ENCODE results near the gene CLASP1.

The CLASP1 gene

DNA sequence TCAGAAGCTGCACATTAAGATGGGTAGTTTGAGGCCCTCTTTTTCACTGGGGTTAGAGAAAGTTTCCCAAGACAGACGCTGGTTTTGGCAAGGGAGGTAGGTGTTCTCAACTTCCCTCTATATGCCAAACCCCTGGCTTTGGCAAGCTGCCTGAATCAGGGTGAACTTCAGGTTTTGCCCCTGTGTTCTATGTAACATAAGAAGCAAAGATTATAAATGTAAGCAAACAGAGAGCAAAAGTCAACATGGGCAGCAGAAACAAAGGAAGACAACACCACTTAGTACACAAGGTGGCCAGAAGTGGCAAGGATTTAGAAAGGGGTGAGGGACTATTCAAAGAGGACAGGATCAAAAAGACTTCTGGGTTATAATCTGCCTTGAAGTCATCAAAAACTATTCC, 293.8 kb downstream of the CLASP1 start:
- ChIA-PET POLR2A (interaction anchor here (0.7 kb wide), 1 partner anchor 99 kb away, joined by 3 read pairs; no protein-coding TSS in a partner anchor), CTCF (interaction anchor here (0.6 to 8.3 kb wide), 18 partner anchors 7 to 284 kb away, joined by 3 to 96 read pairs (median 4); no protein-coding TSS in a partner anchor)
- Histone ChIP-seq H3K4me1 (ENCODE audit: control extremely low read depth in 1 of 4, control insufficient read depth in 4 of 4, insufficient read depth in 4 of 4, low read length in 3 of 4) (no peaks in the 10 kb centered on the region), H3K27ac (ENCODE audit: insufficient read depth in 1 of 2, low read depth in 1 of 2, low read length in 2 of 2, poor library complexity in 1 of 2, severe bottlenecking in 2 of 2) (no peak overlapping the region), H3K27me3 (replicated peaks in 2 of 5; ENCODE audit: control insufficient read depth in 4 of 5, insufficient read depth in 5 of 5, low read length in 4 of 5) (no peaks in the 10 kb centered on the region), H3K9me3 (ENCODE audit: control extremely low read depth in 1 of 5, control insufficient read depth in 4 of 5, insufficient read depth in 2 of 5, low read depth in 1 of 5, low read length in 4 of 5) (no peaks in the 10 kb centered on the region), H3K36me3 (ENCODE audit: control insufficient read depth in 4 of 4, insufficient read depth in 4 of 4, low read length in 3 of 4) (peaks cover 8 to 65% (median 43%) of the 10 kb centered on the region in 4 experiments), H3K4me3 (ENCODE audit: control insufficient read depth in 1 of 7, extremely low read depth in 1 of 7, insufficient read depth in 4 of 7, low read depth in 2 of 7, low read length in 6 of 7) (no peak overlapping the region)
- WGBS (ENCODE audit: insufficient coverage), result no CpG with 5 or more reads among the region's 1 CpG
- DNase-seq, result peak in 2 of 3 donors; percentile 5 to 9

DNA sequence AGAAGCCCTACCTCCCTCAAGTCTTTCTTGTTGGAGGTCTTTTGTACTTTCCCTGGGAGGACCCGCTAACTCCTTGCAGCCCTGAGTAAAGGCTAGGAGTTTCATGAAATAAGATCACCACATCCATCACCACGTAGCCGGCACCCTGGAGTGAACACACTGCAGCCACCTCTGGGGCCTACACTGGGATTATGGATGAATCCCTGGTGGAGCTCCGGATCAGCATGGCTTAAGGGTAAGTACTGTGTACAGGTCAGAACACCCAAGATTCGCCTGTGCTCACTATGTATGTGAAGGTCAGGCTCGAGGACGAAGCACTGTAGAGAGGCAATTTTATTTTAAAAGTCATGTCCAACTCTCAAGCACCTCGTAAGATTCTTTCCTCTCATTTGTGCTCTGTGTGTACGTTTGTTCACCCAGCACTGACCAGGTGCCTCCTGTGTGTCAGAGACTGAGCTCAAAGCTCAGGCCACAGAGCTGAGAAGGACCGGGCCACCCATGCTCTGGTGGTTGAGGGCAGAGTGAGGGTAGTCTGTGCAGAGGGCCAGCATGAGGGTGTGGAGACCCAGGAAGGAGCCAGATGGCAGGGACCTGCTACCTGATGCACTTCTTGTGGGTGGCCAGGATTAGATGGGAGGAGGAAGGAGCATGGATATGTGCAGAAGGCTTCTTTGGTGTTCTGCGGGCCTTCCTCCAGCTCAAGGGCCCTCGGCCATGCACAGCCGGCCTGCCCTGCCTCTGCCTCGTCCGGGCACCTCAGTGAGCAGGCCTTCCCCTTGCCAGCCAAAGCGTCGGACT, 297.5 kb downstream of the CLASP1 start:
- WGBS (ENCODE audit: insufficient coverage), result 95% methylated on average over 15 of the region's 17 CpGs
- Histone ChIP-seq H3K4me3 (ENCODE audit: control insufficient read depth in 1 of 7, extremely low read depth in 1 of 7, insufficient read depth in 4 of 7, low read depth in 2 of 7, low read length in 6 of 7) (no peak overlapping the region), H3K36me3 (ENCODE audit: control insufficient read depth in 4 of 4, insufficient read depth in 4 of 4, low read length in 3 of 4) (peaks cover 18 to 82% (median 60%) of the 10 kb centered on the region in 4 experiments), H3K27me3 (replicated peaks in 2 of 5; ENCODE audit: control insufficient read depth in 4 of 5, insufficient read depth in 5 of 5, low read length in 4 of 5) (no peaks in the 10 kb centered on the region), H3K27ac (ENCODE audit: insufficient read depth in 1 of 2, low read depth in 1 of 2, low read length in 2 of 2, poor library complexity in 1 of 2, severe bottlenecking in 2 of 2) (no peak overlapping the region), H3K4me1 (ENCODE audit: control extremely low read depth in 1 of 4, control insufficient read depth in 4 of 4, insufficient read depth in 4 of 4, low read length in 3 of 4) (no peaks in the 10 kb centered on the region), H3K9me3 (ENCODE audit: control extremely low read depth in 1 of 5, control insufficient read depth in 4 of 5, insufficient read depth in 2 of 5, low read depth in 1 of 5, low read length in 4 of 5) (no peaks in the 10 kb centered on the region)
- ChIA-PET POLR2A (interaction anchor here (0.5 kb wide), 1 partner anchor 272 kb away, joined by 3 read pairs; no protein-coding TSS in a partner anchor), CTCF (interaction anchor here (1.2 to 8.1 kb wide), 4 partner anchors 10 to 266 kb away, joined by 3 to 57 read pairs (median 6); no protein-coding TSS in a partner anchor)
- DNase-seq, result no peak

- ChIA-PET CTCF (interaction anchor here (1.2 to 8.1 kb wide), 3 partner anchors 222 to 265 kb away, joined by 3 to 57 read pairs (median 6); no protein-coding TSS in a partner anchor), POLR2A (no interaction called here)
- H3K36me3 ChIP-seq (ENCODE audit: control insufficient read depth in 4 of 4, insufficient read depth in 4 of 4, low read length in 3 of 4), result peaks cover 20 to 88% (median 65%) of the 10 kb centered on the region in 4 experiments
- DNase-seq, result no peak
- no peaks in the 10 kb centered on the region for H3K4me1 ChIP-seq (ENCODE audit: control extremely low read depth in 1 of 4, control insufficient read depth in 4 of 4, insufficient read depth in 4 of 4, low read length in 3 of 4)
- H3K9me3 ChIP-seq (ENCODE audit: control extremely low read depth in 1 of 5, control insufficient read depth in 4 of 5, insufficient read depth in 2 of 5, low read depth in 1 of 5, low read length in 4 of 5), result no peaks in the 10 kb centered on the region
- H3K27me3 ChIP-seq (replicated peaks in 2 of 5; ENCODE audit: control insufficient read depth in 4 of 5, insufficient read depth in 5 of 5, low read length in 4 of 5), result no peaks in the 10 kb centered on the region
- H3K27ac ChIP-seq (ENCODE audit: insufficient read depth in 1 of 2, low read depth in 1 of 2, low read length in 2 of 2, poor library complexity in 1 of 2, severe bottlenecking in 2 of 2), result no peak overlapping the region
- 92% methylated on average over 5 of the region's 6 CpGs for WGBS (ENCODE audit: insufficient coverage)
- no peak overlapping the region for H3K4me3 ChIP-seq (ENCODE audit: control insufficient read depth in 1 of 7, extremely low read depth in 1 of 7, insufficient read depth in 4 of 7, low read depth in 2 of 7, low read length in 6 of 7)
Observed at GRCh38 chr2:121350890-121351289, 298.4 kb downstream of the CLASP1 start.

DNA sequence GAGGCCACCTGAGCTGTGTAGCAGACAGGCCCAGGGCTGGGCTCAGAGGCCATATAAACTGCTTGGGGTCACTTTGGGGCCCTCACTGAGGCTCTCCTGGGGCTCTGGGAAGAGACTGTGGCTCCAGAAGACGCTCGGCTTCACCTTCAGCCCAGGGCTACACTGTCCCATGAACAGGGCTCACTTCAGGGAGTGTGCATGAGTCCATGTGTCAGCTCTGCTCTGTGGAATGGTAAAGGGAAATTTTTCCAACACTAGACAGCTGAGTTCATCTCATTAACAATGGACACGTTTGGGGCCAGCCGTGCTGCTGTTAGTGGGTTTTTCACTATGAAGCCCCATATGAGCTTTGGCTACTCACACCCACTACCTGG, 298.9 kb downstream of the CLASP1 start:
- Histone ChIP-seq H3K4me1 (ENCODE audit: control extremely low read depth in 1 of 4, control insufficient read depth in 4 of 4, insufficient read depth in 4 of 4, low read length in 3 of 4) (no peaks in the 10 kb centered on the region), H3K27me3 (replicated peaks in 2 of 5; ENCODE audit: control insufficient read depth in 4 of 5, insufficient read depth in 5 of 5, low read length in 4 of 5) (no peaks in the 10 kb centered on the region), H3K36me3 (ENCODE audit: control insufficient read depth in 4 of 4, insufficient read depth in 4 of 4, low read length in 3 of 4) (peaks cover 20 to 92% (median 66%) of the 10 kb centered on the region in 4 experiments), H3K4me3 (ENCODE audit: control insufficient read depth in 1 of 7, extremely low read depth in 1 of 7, insufficient read depth in 4 of 7, low read depth in 2 of 7, low read length in 6 of 7) (no peak overlapping the region), H3K9me3 (ENCODE audit: control extremely low read depth in 1 of 5, control insufficient read depth in 4 of 5, insufficient read depth in 2 of 5, low read depth in 1 of 5, low read length in 4 of 5) (no peaks in the 10 kb centered on the region), H3K27ac (ENCODE audit: insufficient read depth in 1 of 2, low read depth in 1 of 2, low read length in 2 of 2, poor library complexity in 1 of 2, severe bottlenecking in 2 of 2) (no peak overlapping the region)
- WGBS (ENCODE audit: insufficient coverage), result 100% methylated on average over 4 of the region's 4 CpGs
- CTCF ChIA-PET, result interaction anchor here (1.5 to 2.3 kb wide), 2 partner anchors 9 to 265 kb away, joined by 4 to 6 read pairs; no protein-coding TSS in a partner anchor
- no peak for DNase-seq
- POLR2A ChIA-PET, result no interaction called here

- Histone ChIP-seq H3K27me3 (replicated peaks in 2 of 5; ENCODE audit: control insufficient read depth in 4 of 5, insufficient read depth in 5 of 5, low read length in 4 of 5) (no peaks in the 10 kb centered on the region), H3K4me1 (ENCODE audit: control extremely low read depth in 1 of 4, control insufficient read depth in 4 of 4, insufficient read depth in 4 of 4, low read length in 3 of 4) (no peaks in the 10 kb centered on the region), H3K36me3 (ENCODE audit: control insufficient read depth in 4 of 4, insufficient read depth in 4 of 4, low read length in 3 of 4) (peaks cover 20 to 96% (median 68%) of the 10 kb centered on the region in 4 experiments), H3K9me3 (ENCODE audit: control extremely low read depth in 1 of 5, control insufficient read depth in 4 of 5, insufficient read depth in 2 of 5, low read depth in 1 of 5, low read length in 4 of 5) (no peaks in the 10 kb centered on the region), H3K27ac (ENCODE audit: insufficient read depth in 1 of 2, low read depth in 1 of 2, low read length in 2 of 2, poor library complexity in 1 of 2, severe bottlenecking in 2 of 2) (no peak overlapping the region), H3K4me3 (ENCODE audit: control insufficient read depth in 1 of 7, extremely low read depth in 1 of 7, insufficient read depth in 4 of 7, low read depth in 2 of 7, low read length in 6 of 7) (no peak overlapping the region)
- POLR2A ChIA-PET, result no interaction called here
- CTCF ChIA-PET, result interaction anchor here (1.5 to 2.3 kb wide), 2 partner anchors 10 to 264 kb away, joined by 4 to 6 read pairs; no protein-coding TSS in a partner anchor
- WGBS (ENCODE audit: insufficient coverage), result 100% methylated on average over 1 of the region's 4 CpGs
- DNase-seq, result no peak
Observed at GRCh38 chr2:121349721-121350401, 299.4 kb downstream of the CLASP1 start.

- no peak for DNase-seq
- Histone ChIP-seq H3K9me3 (ENCODE audit: control extremely low read depth in 1 of 5, control insufficient read depth in 4 of 5, insufficient read depth in 2 of 5, low read depth in 1 of 5, low read length in 4 of 5) (peaks cover 0 to 2% (median 0%) of the 10 kb centered on the region in 5 experiments), H3K27me3 (replicated peaks in 2 of 5; ENCODE audit: control insufficient read depth in 4 of 5, insufficient read depth in 5 of 5, low read length in 4 of 5) (no peaks in the 10 kb centered on the region), H3K36me3 (ENCODE audit: control insufficient read depth in 4 of 4, insufficient read depth in 4 of 4, low read length in 3 of 4) (peaks cover 16 to 91% (median 57%) of the 10 kb centered on the region in 4 experiments), H3K4me1 (ENCODE audit: control extremely low read depth in 1 of 4, control insufficient read depth in 4 of 4, insufficient read depth in 4 of 4, low read length in 3 of 4) (no peaks in the 10 kb centered on the region), H3K27ac (ENCODE audit: insufficient read depth in 1 of 2, low read depth in 1 of 2, low read length in 2 of 2, poor library complexity in 1 of 2, severe bottlenecking in 2 of 2) (no peak overlapping the region), H3K4me3 (ENCODE audit: control insufficient read depth in 1 of 7, extremely low read depth in 1 of 7, insufficient read depth in 4 of 7, low read depth in 2 of 7, low read length in 6 of 7) (no peak overlapping the region)
- 94% methylated on average over 14 of the region's 15 CpGs for WGBS (ENCODE audit: insufficient coverage)
- POLR2A ChIA-PET, result no interaction called here
- CTCF ChIA-PET, result interaction anchor here (0.6 to 1.0 kb wide), 3 partner anchors 8 to 668 kb away, joined by 3 to 4 read pairs (median 3); no protein-coding TSS in a partner anchor
Observed at GRCh38 chr2:121348128-121348740, 301.0 kb downstream of the CLASP1 start.
